SK-N-SH (cell line): Measurements from ENCODE around the gene REELD1. TPM values are rescaled to one million over a fixed set of nuclear protein-coding genes. Genes with fewer than 3 reads are reported as not detected.

ENCODE experiments used
- CTCF ChIA-PET: fragments of 300-600, 350-600 bp; formaldehyde crosslinking; extraction: SDS; loops from one replicate; lab custom pipeline; 2021; lab: Yijun Ruan, JAX
- POLR2A ChIA-PET: fragments of 350-600 bp; sonication (Branson Sonifier 250); formaldehyde crosslinking; extraction: SDS; loops from one replicate; lab custom pipeline; 2020; ENCODE audit warnings: antibody characterized with exemption, inconsistent platforms; lab: Yijun Ruan, JAX
- DNase-seq: peaks from one replicate; pipeline ENCODE4 v3.0.0; 2012
- H2AFZ ChIP-seq: fragments of 200-600 bp; sonication (generic); 2 replicates; pipeline ENCODE4 v1.8.1; 2016; ENCODE audit warnings: antibody characterized with exemption, mild to moderate bottlenecking, low read depth
- H3F3A ChIP-seq: fragments of 200-600 bp; sonication (generic); replicated peaks from 2 replicates; pipeline ENCODE3; 2016; ENCODE audit warnings: antibody characterized with exemption, mild to moderate bottlenecking; ENCODE audit not compliant: insufficient read depth
- H3K27ac ChIP-seq, 2 experiments: fragments of 200-500 bp in 1 of 2; fragments of 200-600 bp in 1 of 2; sonication (Bioruptor generic) in 1 of 2; sonication (generic), shearing (Covaris generic) in 1 of 2; 2 replicates each; pipeline versions ENCODE4 v1.5.1 to v1.6.1; 2014 to 2016; ENCODE audit warnings: low read depth in 2 of 2, inconsistent platforms in 1 of 2, low read length in 1 of 2, mild to moderate bottlenecking in 1 of 2, mixed read lengths in 1 of 2
- H3K27me3 ChIP-seq: fragments of 200-600 bp; sonication (generic), shearing (Covaris generic); 2 replicates; pipeline ENCODE4 v1.6.1; 2016; ENCODE audit warnings: mixed run types; ENCODE audit not compliant: insufficient read depth
- H3K36me3 ChIP-seq, 2 experiments: fragments of 200-500 bp in 1 of 2; fragments of 200-600 bp in 1 of 2; sonication (Bioruptor generic) in 1 of 2; sonication (generic) in 1 of 2; replicated peaks in 1 of 2; 2 replicates each; pipeline versions ENCODE3 to v1.5.1; 2014 to 2016; ENCODE audit warnings: low read length in 1 of 2, mild to moderate bottlenecking in 1 of 2; ENCODE audit not compliant: insufficient read depth in 2 of 2, control insufficient read depth in 1 of 2
- H3K4me1 ChIP-seq, 2 experiments: fragments of 200-500 bp in 1 of 2; fragments of 200-600 bp in 1 of 2; sonication (Bioruptor generic) in 1 of 2; sonication (generic), shearing (Covaris generic) in 1 of 2; 2 replicates each; pipeline versions ENCODE4 v1.5.1 to v1.6.1; 2014 to 2016; ENCODE audit warnings: low read depth in 1 of 2, low read length in 1 of 2, mixed run types in 1 of 2; ENCODE audit not compliant: insufficient read depth in 2 of 2, control insufficient read depth in 1 of 2
- H3K4me2 ChIP-seq: fragments of 200-600 bp; sonication (generic), shearing (Covaris generic); 2 replicates; pipeline ENCODE4 v1.6.1; 2017; ENCODE audit warnings: mixed run types
- H3K4me3 ChIP-seq, 2 experiments: fragments of 200-500 bp in 1 of 2; fragments of 200-600 bp in 1 of 2; sonication (Bioruptor generic) in 1 of 2; sonication (generic), shearing (Covaris generic) in 1 of 2; 2 replicates each; pipeline versions ENCODE4 v1.5.1 to v1.8.1; 2014 to 2016; ENCODE audit warnings: low read depth in 2 of 2, inconsistent platforms in 1 of 2, low read length in 1 of 2, mild to moderate bottlenecking in 1 of 2, mixed read lengths in 1 of 2, moderate library complexity in 1 of 2
- H3K79me2 ChIP-seq: fragments of 200-600 bp; sonication (generic); 2 replicates; pipeline ENCODE4 v1.8.1; 2017; ENCODE audit warnings: mild to moderate bottlenecking; ENCODE audit not compliant: insufficient read depth
- H3K9ac ChIP-seq: fragments of 200-600 bp; sonication (generic); 2 replicates; pipeline ENCODE4 v1.6.1; 2017; ENCODE audit warnings: mixed run types
- H3K9me2 ChIP-seq: fragments of 200-600 bp; sonication (generic); 2 replicates; pipeline ENCODE4 v1.6.1; 2017; ENCODE audit warnings: mixed run types
- H3K9me3 ChIP-seq: fragments of 200-600 bp; sonication (generic); 2 replicates; pipeline ENCODE4 v1.6.1; 2017; ENCODE audit warnings: mixed run types, mild to moderate bottlenecking, moderate library complexity
- H4K20me1 ChIP-seq: fragments of 200-600 bp; sonication (generic); 2 replicates; pipeline ENCODE4 v1.6.1; 2017; ENCODE audit warnings: mild to moderate bottlenecking, mixed run types; ENCODE audit not compliant: insufficient read depth
- EP300 ChIP-seq, 2 experiments: IDR thresholded peaks; 2 replicates each; pipeline versions ENCODE4 v1.4.0 to v1.6.1; 2012; ENCODE audit warnings: borderline replicate concordance in 1 of 2, low read depth in 1 of 2, low read length in 1 of 2
- EZH2phosphoT487 ChIP-seq: fragments of 200-600 bp; sonication (generic); IDR thresholded peaks from 2 replicates; pipeline ENCODE4 v1.6.1; 2017; ENCODE audit warnings: low read depth, mixed run types, mild to moderate bottlenecking, antibody characterized with exemption, moderate library complexity, borderline replicate concordance
- JUND ChIP-seq: IDR thresholded peaks from 2 replicates; pipeline ENCODE4 v1.4.0; 2012
- TCF12 ChIP-seq: IDR thresholded peaks from 2 replicates; pipeline ENCODE4 v1.4.0; 2012
- WGBS: methylation state at CpG from one replicate; pipeline ENCODE4 v1.1.6; 2017; ENCODE audit warnings: low lambda C conversion rate; 5-methylcytosine and 5-hydroxymethylcytosine counted together
- polyA plus RNA-seq, 3 experiments: library from polyadenylated mRNA; depleted of rRNA; stranded (reverse); fragments of >200 nt; gene quantifications; 2 replicates each; pipeline ENCODE4 v1.2.3, GENCODE V29; 2012
- TF ChIP-seq, protein P1 (sequence below): IDR thresholded peaks from 2 replicates; pipeline ENCODE4 v1.6.1; 2012; ENCODE audit warnings: mild to moderate bottlenecking, low read depth, low read length, moderate library complexity
- TF ChIP-seq, protein P2 (sequence below): IDR thresholded peaks from 2 replicates; pipeline ENCODE4; 2012
- TF ChIP-seq, protein P3 (sequence below): IDR thresholded peaks from 2 replicates; pipeline ENCODE4 v1.4.0; 2012; ENCODE audit warnings: low read depth, borderline replicate concordance
- TF ChIP-seq, protein P4 (sequence below): fragments of 150-350 bp; IDR thresholded peaks from 2 replicates; pipeline ENCODE4 v1.6.1; 2016; ENCODE audit warnings: mild to moderate bottlenecking, low read depth, low read length
- TF ChIP-seq, protein P5 (sequence below): fragments of 200-600 bp; sonication (generic); IDR thresholded peaks from 2 replicates; pipeline ENCODE4 v1.6.1; 2017; ENCODE audit warnings: antibody characterized with exemption, mild to moderate bottlenecking, moderate library complexity

REELD1 gene
- polyA plus RNA-seq, 1 of the 3 experiments (the other 2 are of a cell fraction) = not detected

DNA sequence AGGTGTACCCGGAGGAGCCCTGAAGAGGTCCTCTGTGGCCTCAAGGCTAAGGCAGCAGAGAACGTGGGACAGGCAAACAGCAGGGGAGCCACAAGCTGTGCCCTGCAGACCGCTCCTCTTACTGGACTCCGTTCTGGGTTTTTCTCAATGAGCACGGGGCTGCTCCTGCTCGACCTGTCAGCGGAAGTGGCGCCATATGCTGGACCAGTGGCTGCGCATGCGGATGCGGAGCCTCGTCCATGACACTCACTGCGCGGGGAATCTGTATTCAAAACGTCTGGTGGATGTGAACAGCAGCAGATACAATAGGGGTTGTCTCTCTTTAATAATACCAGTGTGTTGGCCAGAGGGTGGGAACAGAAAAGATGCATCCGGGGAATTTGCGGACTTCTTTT lies 29.5 kb downstream of the REELD1 start:
- Histone ChIP-seq H3K36me3 (no peaks in the 10 kb centered on the region), H3K9ac (no peak overlapping the region), H3K4me2 (no peak overlapping the region), H3K4me3 (no peak overlapping the region)
- WGBS = over 99% methylated on average over 12 of the region's 17 CpGs
- no peak for DNase-seq
- POLR2A ChIA-PET = no interaction called here
- TF ChIP-seq EZH2phosphoT487 = no peak
- TF ChIP-seq TCF12 = no peak
- TF ChIP-seq, protein P1, sequence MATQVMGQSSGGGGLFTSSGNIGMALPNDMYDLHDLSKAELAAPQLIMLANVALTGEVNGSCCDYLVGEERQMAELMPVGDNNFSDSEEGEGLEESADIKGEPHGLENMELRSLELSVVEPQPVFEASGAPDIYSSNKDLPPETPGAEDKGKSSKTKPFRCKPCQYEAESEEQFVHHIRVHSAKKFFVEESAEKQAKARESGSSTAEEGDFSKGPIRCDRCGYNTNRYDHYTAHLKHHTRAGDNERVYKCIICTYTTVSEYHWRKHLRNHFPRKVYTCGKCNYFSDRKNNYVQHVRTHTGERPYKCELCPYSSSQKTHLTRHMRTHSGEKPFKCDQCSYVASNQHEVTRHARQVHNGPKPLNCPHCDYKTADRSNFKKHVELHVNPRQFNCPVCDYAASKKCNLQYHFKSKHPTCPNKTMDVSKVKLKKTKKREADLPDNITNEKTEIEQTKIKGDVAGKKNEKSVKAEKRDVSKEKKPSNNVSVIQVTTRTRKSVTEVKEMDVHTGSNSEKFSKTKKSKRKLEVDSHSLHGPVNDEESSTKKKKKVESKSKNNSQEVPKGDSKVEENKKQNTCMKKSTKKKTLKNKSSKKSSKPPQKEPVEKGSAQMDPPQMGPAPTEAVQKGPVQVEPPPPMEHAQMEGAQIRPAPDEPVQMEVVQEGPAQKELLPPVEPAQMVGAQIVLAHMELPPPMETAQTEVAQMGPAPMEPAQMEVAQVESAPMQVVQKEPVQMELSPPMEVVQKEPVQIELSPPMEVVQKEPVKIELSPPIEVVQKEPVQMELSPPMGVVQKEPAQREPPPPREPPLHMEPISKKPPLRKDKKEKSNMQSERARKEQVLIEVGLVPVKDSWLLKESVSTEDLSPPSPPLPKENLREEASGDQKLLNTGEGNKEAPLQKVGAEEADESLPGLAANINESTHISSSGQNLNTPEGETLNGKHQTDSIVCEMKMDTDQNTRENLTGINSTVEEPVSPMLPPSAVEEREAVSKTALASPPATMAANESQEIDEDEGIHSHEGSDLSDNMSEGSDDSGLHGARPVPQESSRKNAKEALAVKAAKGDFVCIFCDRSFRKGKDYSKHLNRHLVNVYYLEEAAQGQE = no peak
- TF ChIP-seq, protein P2, sequence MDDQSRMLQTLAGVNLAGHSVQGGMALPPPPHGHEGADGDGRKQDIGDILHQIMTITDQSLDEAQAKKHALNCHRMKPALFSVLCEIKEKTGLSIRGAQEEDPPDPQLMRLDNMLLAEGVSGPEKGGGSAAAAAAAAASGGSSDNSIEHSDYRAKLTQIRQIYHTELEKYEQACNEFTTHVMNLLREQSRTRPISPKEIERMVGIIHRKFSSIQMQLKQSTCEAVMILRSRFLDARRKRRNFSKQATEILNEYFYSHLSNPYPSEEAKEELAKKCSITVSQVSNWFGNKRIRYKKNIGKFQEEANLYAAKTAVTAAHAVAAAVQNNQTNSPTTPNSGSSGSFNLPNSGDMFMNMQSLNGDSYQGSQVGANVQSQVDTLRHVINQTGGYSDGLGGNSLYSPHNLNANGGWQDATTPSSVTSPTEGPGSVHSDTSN = no peak
- TF ChIP-seq, protein P3, sequence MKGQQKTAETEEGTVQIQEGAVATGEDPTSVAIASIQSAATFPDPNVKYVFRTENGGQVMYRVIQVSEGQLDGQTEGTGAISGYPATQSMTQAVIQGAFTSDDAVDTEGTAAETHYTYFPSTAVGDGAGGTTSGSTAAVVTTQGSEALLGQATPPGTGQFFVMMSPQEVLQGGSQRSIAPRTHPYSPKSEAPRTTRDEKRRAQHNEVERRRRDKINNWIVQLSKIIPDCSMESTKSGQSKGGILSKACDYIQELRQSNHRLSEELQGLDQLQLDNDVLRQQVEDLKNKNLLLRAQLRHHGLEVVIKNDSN = no peak
- TF ChIP-seq, all 33 proteins: peak for 0
- no peaks in the 10 kb centered on the region for H3K9me3 ChIP-seq
- no peaks in the 10 kb centered on the region for H3K9me2 ChIP-seq
- H3K27ac ChIP-seq = no peak overlapping the region
- H3F3A ChIP-seq = peaks cover 23% of the 10 kb centered on the region
- H3K4me1 ChIP-seq = peaks cover 15 to 19% of the 10 kb centered on the region in 2 experiments; a peak in 3 of 4 replicates
- no peaks in the 10 kb centered on the region for H3K79me2 ChIP-seq
- H3K27me3 ChIP-seq = no peaks in the 10 kb centered on the region
- H4K20me1 ChIP-seq = no peaks in the 10 kb centered on the region
- CTCF ChIA-PET = interaction anchor here (1.2 to 1.8 kb wide), 4 partner anchors 12 to 852 kb away, joined by 3 to 5 read pairs (median 4); no protein-coding TSS in a partner anchor
- H2AFZ ChIP-seq = no peak overlapping the region

DNA sequence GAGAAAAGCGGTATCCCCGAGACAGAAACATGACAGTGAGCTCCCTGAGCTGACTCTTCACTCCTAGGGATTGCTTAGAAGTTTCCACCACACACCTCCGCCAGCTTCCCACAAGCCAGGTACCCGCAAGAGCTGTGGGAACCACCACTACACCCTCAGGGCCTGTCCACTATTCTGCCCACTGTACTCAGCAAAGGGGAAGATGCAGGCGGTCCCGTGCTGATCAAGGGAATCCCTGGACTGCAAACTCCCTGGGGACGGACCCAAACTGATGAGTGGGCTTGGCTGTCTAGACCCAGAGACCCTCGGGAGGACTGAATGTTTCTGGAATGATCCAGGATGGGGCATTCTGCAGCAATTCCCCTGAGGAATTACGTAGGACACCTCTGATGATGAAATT lies 30.2 kb downstream of the REELD1 start:
- no peaks in the 10 kb centered on the region for H3K27me3 ChIP-seq
- WGBS = 93% methylated on average over 8 of the region's 9 CpGs
- no peak overlapping the region for H3K27ac ChIP-seq
- H3K4me2 ChIP-seq = no peak overlapping the region
- no peaks in the 10 kb centered on the region for H3K36me3 ChIP-seq
- CTCF ChIA-PET = interaction anchor here (0.8 to 1.8 kb wide), 6 partner anchors 13 to 852 kb away, joined by 3 to 5 read pairs (median 4); no protein-coding TSS in a partner anchor
- peaks cover 23% of the 10 kb centered on the region for H3F3A ChIP-seq
- no peak overlapping the region for H3K4me3 ChIP-seq
- no peak for DNase-seq
- no peak overlapping the region for H3K9ac ChIP-seq
- peaks cover 15 to 19% of the 10 kb centered on the region in 2 experiments; a peak in 3 of 4 replicates for H3K4me1 ChIP-seq
- no peaks in the 10 kb centered on the region for H3K79me2 ChIP-seq
- H2AFZ ChIP-seq = no peak overlapping the region
- no peak for TF ChIP-seq JUND
- TF ChIP-seq, protein P4, sequence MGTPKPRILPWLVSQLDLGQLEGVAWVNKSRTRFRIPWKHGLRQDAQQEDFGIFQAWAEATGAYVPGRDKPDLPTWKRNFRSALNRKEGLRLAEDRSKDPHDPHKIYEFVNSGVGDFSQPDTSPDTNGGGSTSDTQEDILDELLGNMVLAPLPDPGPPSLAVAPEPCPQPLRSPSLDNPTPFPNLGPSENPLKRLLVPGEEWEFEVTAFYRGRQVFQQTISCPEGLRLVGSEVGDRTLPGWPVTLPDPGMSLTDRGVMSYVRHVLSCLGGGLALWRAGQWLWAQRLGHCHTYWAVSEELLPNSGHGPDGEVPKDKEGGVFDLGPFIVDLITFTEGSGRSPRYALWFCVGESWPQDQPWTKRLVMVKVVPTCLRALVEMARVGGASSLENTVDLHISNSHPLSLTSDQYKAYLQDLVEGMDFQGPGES = no peak
- TF ChIP-seq, protein P5, sequence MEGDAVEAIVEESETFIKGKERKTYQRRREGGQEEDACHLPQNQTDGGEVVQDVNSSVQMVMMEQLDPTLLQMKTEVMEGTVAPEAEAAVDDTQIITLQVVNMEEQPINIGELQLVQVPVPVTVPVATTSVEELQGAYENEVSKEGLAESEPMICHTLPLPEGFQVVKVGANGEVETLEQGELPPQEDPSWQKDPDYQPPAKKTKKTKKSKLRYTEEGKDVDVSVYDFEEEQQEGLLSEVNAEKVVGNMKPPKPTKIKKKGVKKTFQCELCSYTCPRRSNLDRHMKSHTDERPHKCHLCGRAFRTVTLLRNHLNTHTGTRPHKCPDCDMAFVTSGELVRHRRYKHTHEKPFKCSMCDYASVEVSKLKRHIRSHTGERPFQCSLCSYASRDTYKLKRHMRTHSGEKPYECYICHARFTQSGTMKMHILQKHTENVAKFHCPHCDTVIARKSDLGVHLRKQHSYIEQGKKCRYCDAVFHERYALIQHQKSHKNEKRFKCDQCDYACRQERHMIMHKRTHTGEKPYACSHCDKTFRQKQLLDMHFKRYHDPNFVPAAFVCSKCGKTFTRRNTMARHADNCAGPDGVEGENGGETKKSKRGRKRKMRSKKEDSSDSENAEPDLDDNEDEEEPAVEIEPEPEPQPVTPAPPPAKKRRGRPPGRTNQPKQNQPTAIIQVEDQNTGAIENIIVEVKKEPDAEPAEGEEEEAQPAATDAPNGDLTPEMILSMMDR = no peak
- TF ChIP-seq EP300 (IDR thresholded peaks at IDR 0.05; ENCODE audit: borderline replicate concordance in 1 of 2, low read depth in 1 of 2, low read length in 1 of 2) = no peak
- no peaks in the 10 kb centered on the region for H3K9me2 ChIP-seq
- H4K20me1 ChIP-seq = no peaks in the 10 kb centered on the region
- no peaks in the 10 kb centered on the region for H3K9me3 ChIP-seq
- POLR2A ChIA-PET = no interaction called here
